NCI-H128 (cell line): ENCODE results near the gene CBLB.
A peak's percentile ranks its signal among the peaks of the same experiment; 100 is the strongest.

Source experiments
- DNase-seq: peaks from one replicate; lab custom pipeline; 2025; ENCODE audit not compliant: unreplicated experiment; lab: John Stamatoyannopoulos, UW

CBLB gene

GRCh38 chr3:105868742-105869530 is at the start of gene CBLB:
CBLB (minus strand) TSS chr3:105869012; CDS start chr3:105867577, 1,435 bp downstream.
- DNase-seq: peak; percentile 96

- no peak for DNase-seq
Measured at GRCh38 chr3:105916767-105917166, 48.0 kb upstream of the CBLB start.

- DNase-seq: no peak
Measured at GRCh38 chr3:105915524-105915923, 46.7 kb upstream of the CBLB start.

- DNase-seq: no peak
Measured at GRCh38 chr3:105913616-105914015, 44.8 kb upstream of the CBLB start.

- no peak for DNase-seq
Measured at GRCh38 chr3:105912891-105913290, 44.1 kb upstream of the CBLB start.

GRCh38 chr3:105911496-105911895 is 42.7 kb upstream of the CBLB start:
- DNase-seq: no peak

- DNase-seq: peak; percentile 26
Measured at GRCh38 chr3:105907777-105908176, 39.0 kb upstream of the CBLB start.

GRCh38 chr3:105906836-105907235 is 38.0 kb upstream of the CBLB start:
- no peak for DNase-seq

- no peak for DNase-seq
Measured at GRCh38 chr3:105906345-105906744, 37.5 kb upstream of the CBLB start.

- no peak for DNase-seq
Measured at GRCh38 chr3:105905328-105905727, 36.5 kb upstream of the CBLB start.

GRCh38 chr3:105904678-105905284 is 36.0 kb upstream of the CBLB start:
- no peak for DNase-seq

- DNase-seq: no peak
Measured at GRCh38 chr3:105904251-105904650, 35.4 kb upstream of the CBLB start.

- no peak for DNase-seq
Measured at GRCh38 chr3:105899516-105899915, 30.7 kb upstream of the CBLB start.

- DNase-seq: no peak
Measured at GRCh38 chr3:105891101-105891500, 22.3 kb upstream of the CBLB start.

GRCh38 chr3:105888621-105889579 is 20.1 kb upstream of the CBLB start:
- DNase-seq: no peak

GRCh38 chr3:105885256-105885655 is 16.4 kb upstream of the CBLB start:
- DNase-seq: no peak

GRCh38 chr3:105883798-105884377 is 15.1 kb upstream of the CBLB start:
- DNase-seq: no peak

- no peak for DNase-seq
Measured at GRCh38 chr3:105880681-105881290, 12.0 kb upstream of the CBLB start.

GRCh38 chr3:105878061-105878460 is 9.2 kb upstream of the CBLB start:
- DNase-seq: no peak

GRCh38 chr3:105877336-105877910 is 8.6 kb upstream of the CBLB start:
- no peak for DNase-seq
